GM12878 (cell line): ENCODE results near the gene SMTNL2. TPM values are rescaled to one million over a fixed set of nuclear protein-coding genes. Genes with fewer than 3 reads are reported as not detected.

Experiments
- ATAC-seq: fragments of 200-7000 bp; cut with Tn5 transposase; 3 replicates; pipeline ENCODE4 v1.9.1; 2020; ENCODE audit warnings: mild to moderate bottlenecking, moderate library complexity
- BruUV-seq: library from RNA; stranded (reverse); fragments of 400-500 nt; replicated peaks from 2 replicates; lab custom pipeline; 2021; lab: Mats Ljungman, UMichigan
- CTCF ChIA-PET: fragments of 300-600 bp; sonication (Branson Sonifier 250); formaldehyde crosslinking; extraction: SDS; loops from one replicate; lab custom pipeline; 2021; ENCODE audit warnings: inconsistent platforms; lab: Yijun Ruan, JAX
- POLR2A ChIA-PET: fragments of 350-600 bp; formaldehyde crosslinking; extraction: SDS; loops from one replicate; lab custom pipeline; 2021; ENCODE audit warnings: inconsistent platforms; lab: Charles Lee
- RAD21 ChIA-PET: fragments of 300-600 bp; sonication (Branson Sonifier 250); formaldehyde crosslinking; loops from one replicate; lab custom pipeline; 2023; ENCODE audit warnings: antibody characterized with exemption; ENCODE audit not compliant: unreplicated experiment; lab: Charles Lee
- SMC1A ChIA-PET: fragments of 300-600 bp; sonication (Branson Sonifier 250); formaldehyde crosslinking; loops from one replicate; lab custom pipeline; 2023; ENCODE audit not compliant: unreplicated experiment, uncharacterized antibody; lab: Charles Lee
- DNase-seq: peaks from one replicate; pipeline ENCODE4 v3.0.0-alpha.2; 2011; ENCODE audit warnings: low read depth, low spot score
- FAIRE-seq: peaks from 3 replicates; lab custom pipeline; 2011; peaks lifted over from hg19 to GRCh38; lab: Jason Lieb, UNC
- H2AFZ ChIP-seq: 2 replicates; pipeline ENCODE4 v1.6.0; 2011; ENCODE audit warnings: low read depth, low read length, control low read depth; ENCODE audit not compliant: control insufficient read depth
- H3K27ac ChIP-seq: 2 replicates; pipeline ENCODE4 v1.5.1; 2011; ENCODE audit warnings: control low read depth; ENCODE audit not compliant: control insufficient read depth, insufficient read depth
- H3K27me3 ChIP-seq, 2 experiments: replicated peaks in 1 of 2; 2 replicates each; pipeline versions ENCODE4 v1.6.0 to v1.6.1; 2011; ENCODE audit warnings: low read length in 1 of 2; ENCODE audit not compliant: control insufficient read depth in 2 of 2, insufficient read depth in 2 of 2
- H3K36me3 ChIP-seq, 2 experiments: 2 replicates each; pipeline ENCODE4 v1.5.1; 2011; ENCODE audit warnings: low read length in 1 of 2; ENCODE audit not compliant: control insufficient read depth in 2 of 2, insufficient read depth in 2 of 2
- H3K4me1 ChIP-seq: 2 replicates; pipeline ENCODE4 v1.6.1; 2011; ENCODE audit warnings: mild to moderate bottlenecking, low read length, moderate library complexity, mixed read lengths; ENCODE audit not compliant: control insufficient read depth, insufficient read depth
- H3K4me2 ChIP-seq: 2 replicates; pipeline ENCODE4 v1.6.0; 2011; ENCODE audit warnings: control low read depth; ENCODE audit not compliant: control insufficient read depth, insufficient read depth
- H3K4me3 ChIP-seq: fragments of 200-600 bp; sonication (generic); 2 replicates; pipeline ENCODE4 v1.5.1; 2016
- H3K79me2 ChIP-seq: 2 replicates; pipeline ENCODE4 v1.6.0; 2011; ENCODE audit warnings: low read length; ENCODE audit not compliant: control insufficient read depth, insufficient read depth
- H3K9ac ChIP-seq: 2 replicates; pipeline ENCODE4 v1.8.0; 2011; ENCODE audit warnings: low read length, control low read depth, mixed read lengths; ENCODE audit not compliant: control insufficient read depth, insufficient read depth
- H3K9me3 ChIP-seq: replicated peaks from 3 replicates; pipeline ENCODE4 v1.5.1; 2011; ENCODE audit warnings: mild to moderate bottlenecking, low read length; ENCODE audit not compliant: control insufficient read depth, insufficient read depth
- H4K20me1 ChIP-seq: 2 replicates; pipeline ENCODE4 v1.6.0; 2011; ENCODE audit not compliant: control insufficient read depth, insufficient read depth
- IKZF2 ChIP-seq, 2 experiments: fragments of 450-650 bp; IDR thresholded peaks; 2 replicates each; pipeline ENCODE4 v1.6.1; 2017; ENCODE audit warnings: mild to moderate bottlenecking in 2 of 2, moderate library complexity in 2 of 2
- KLF5 ChIP-seq: fragments of 450-650 bp; IDR thresholded peaks from 2 replicates; pipeline ENCODE4 v1.6.1; 2014; ENCODE audit warnings: mild to moderate bottlenecking; ENCODE audit not compliant: partially characterized antibody
- SREBF2 ChIP-seq: IDR thresholded peaks from 2 replicates; pipeline ENCODE4 v1.6.1; 2012; ENCODE audit warnings: mild to moderate bottlenecking, low read length
- WGBS: methylation state at CpG from one replicate; pipeline ENCODE4 v1.1.6; 2016; ENCODE audit warnings: low lambda C conversion rate; ENCODE audit not compliant: insufficient replicate concordance, insufficient coverage; ENCODE audit errors: missing lambda C conversion rate; 5-methylcytosine and 5-hydroxymethylcytosine counted together
- in situ Hi-C: fragments of 300-500 bp; cut with MboI; formaldehyde crosslinking; loops from 9 replicates; pipeline ENCODE4 v1.14.3; 2018; ENCODE audit warnings: mixed read lengths
- intact Hi-C: fragments of 100-400 bp; cut with micrococcal nuclease; formaldehyde crosslinking; loops from one replicate; pipeline ENCODE4 v1.14.2; 2022; ENCODE audit not compliant: unreplicated experiment
- polyA plus RNA-seq, 11 experiments: library from polyadenylated mRNA; depleted of rRNA in 4 of 11; unstranded in 6 of 11; stranded (reverse) in 5 of 11; fragments of >200 nt; fragmentation: Nextera tagmentation in 4 of 11; fragmentation: Illumina TruSeq in 1 of 11; extraction: Ambion mirVana in 4 of 11; extraction: Trizol in 1 of 11; gene quantifications; 1 replicate in 1 of 11; 2 replicates in 10 of 11; pipeline versions ENCODE4 v1.2.1 to v1.2.3, GENCODE V29; 2011 to 2016; ENCODE audit warnings: inconsistent platforms in 2 of 11, missing spikeins in 2 of 11, low read depth in 1 of 11
- total RNA-seq, 4 experiments: library from RNA; depleted of rRNA in 3 of 4; stranded (reverse); fragments of >200 nt in 3 of 4; fragmentation: Illumina TruSeq in 1 of 4; extraction: Trizol in 1 of 4; gene quantifications; 2 replicates each; pipeline versions ENCODE4 v1.2.1 to v1.2.3, GENCODE V29; 2013 to 2021
- TF ChIP-seq, protein P1 (sequence below): IDR thresholded peaks from 2 replicates; pipeline ENCODE4 v1.6.1; 2012; ENCODE audit warnings: low read depth, low read length, improper control_type of control experiment

Gene SMTNL2
- total and polyA plus RNA-seq, 10 of the 15 experiments (the other 5 are each of a cell fraction or from before 2014, with no cell fraction given) = not detected

- no peaks in the 10 kb centered on the region for H3K79me2 ChIP-seq
- TF ChIP-seq IKZF2 (IDR thresholded peaks at IDR 0.05) = no peak
- TF ChIP-seq, protein P1, sequence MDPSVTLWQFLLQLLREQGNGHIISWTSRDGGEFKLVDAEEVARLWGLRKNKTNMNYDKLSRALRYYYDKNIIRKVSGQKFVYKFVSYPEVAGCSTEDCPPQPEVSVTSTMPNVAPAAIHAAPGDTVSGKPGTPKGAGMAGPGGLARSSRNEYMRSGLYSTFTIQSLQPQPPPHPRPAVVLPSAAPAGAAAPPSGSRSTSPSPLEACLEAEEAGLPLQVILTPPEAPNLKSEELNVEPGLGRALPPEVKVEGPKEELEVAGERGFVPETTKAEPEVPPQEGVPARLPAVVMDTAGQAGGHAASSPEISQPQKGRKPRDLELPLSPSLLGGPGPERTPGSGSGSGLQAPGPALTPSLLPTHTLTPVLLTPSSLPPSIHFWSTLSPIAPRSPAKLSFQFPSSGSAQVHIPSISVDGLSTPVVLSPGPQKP = no peak
- no peak overlapping the region for H3K27ac ChIP-seq
- no peak overlapping the region for H3K4me2 ChIP-seq
- no peak overlapping the region for H3K9ac ChIP-seq
- no peaks in the 10 kb centered on the region; the same call in 2 of the 3 replicates for H3K9me3 ChIP-seq
- WGBS = 33% methylated on average over 9 of the region's 9 CpGs
- intact Hi-C loops (no loop called here), in situ Hi-C loops (no loop called here)
- RAD21 ChIA-PET = no interaction called here
- no peak overlapping the region for H3K4me3 ChIP-seq
- SMC1A ChIA-PET = no interaction called here
- no TSS peak for BruUV-seq
- peaks cover 10 to 13% of the 10 kb centered on the region in 2 experiments for H3K27me3 ChIP-seq
- CTCF ChIA-PET = no interaction called here
- H3K4me1 ChIP-seq = no peaks in the 10 kb centered on the region
- no peak overlapping the region for H2AFZ ChIP-seq
- H3K36me3 ChIP-seq = no peaks in the 10 kb centered on the region
- DNase-seq = no peak
- FAIRE-seq = no peak
- no peak for ATAC-seq
- no peaks in the 10 kb centered on the region; the same call in none of the 2 replicates for H4K20me1 ChIP-seq
- POLR2A ChIA-PET = no interaction called here
These were observed 3.5 kb downstream of the SMTNL2 start for GRCh38 chr17:4587803-4588202.

DNA sequence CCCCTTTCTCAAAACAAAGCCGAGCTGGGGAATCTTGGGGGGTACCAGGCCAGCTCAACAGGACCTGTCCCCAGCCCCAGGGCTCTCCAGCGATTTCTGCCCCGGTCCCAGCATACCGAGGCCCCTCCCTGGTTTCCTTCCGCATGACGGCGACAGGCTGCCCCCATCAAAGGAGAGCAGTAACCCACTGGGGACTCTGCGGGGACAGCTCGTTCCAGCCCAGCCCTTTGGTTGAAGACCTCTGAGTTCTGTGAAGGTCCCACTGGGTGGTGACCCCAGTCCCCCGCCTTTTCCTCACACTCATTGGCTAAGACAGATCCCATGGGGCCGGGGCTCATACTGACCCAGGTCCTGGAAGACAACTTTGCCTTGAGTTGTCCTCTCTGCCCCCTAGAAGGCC, 4.1 kb downstream of the SMTNL2 start:
- Histone ChIP-seq H3K36me3 (no peaks in the 10 kb centered on the region), H3K79me2 (no peaks in the 10 kb centered on the region), H3K4me1 (no peaks in the 10 kb centered on the region), H4K20me1 (no peaks in the 10 kb centered on the region; the same call in none of the 2 replicates), H3K4me2 (no peak overlapping the region), H3K4me3 (no peak overlapping the region), H2AFZ (no peak overlapping the region), H3K27ac (no peak overlapping the region), H3K9ac (no peak overlapping the region), H3K27me3 (peaks cover 10% of the 10 kb centered on the region in 2 experiments), H3K9me3 (no peaks in the 10 kb centered on the region; the same call in 2 of the 3 replicates)
- POLR2A ChIA-PET = no interaction called here
- in situ Hi-C loops (no loop called here), intact Hi-C loops (no loop called here)
- TF ChIP-seq KLF5 (no peak), SREBF2 (no peak)
- WGBS = 36% methylated on average over 11 of the region's 11 CpGs
- no peak for DNase-seq
- CTCF ChIA-PET = no interaction called here
- SMC1A ChIA-PET = no interaction called here
- RAD21 ChIA-PET = no interaction called here
- FAIRE-seq = no peak
- no peak for ATAC-seq
- no TSS peak for BruUV-seq
